ENCODE data around the gene RABGAP1L.
"Not testable (repeated sequence)": the region's sequence is repeated elsewhere in the genome, so short reads cannot be mapped to it uniquely, and the experiment has no call there.

Gene RABGAP1L

GRCh38 chr1:174159252-174160108, at the start of gene RABGAP1L:
Gene RABGAP1L, plus strand, starts transcription at chr1:174159520.
- peak; percentile 88 for DNase-seq (ENCODE audit: low read depth)

GRCh38 chr1:174110053-174110452, 49.3 kb upstream of the RABGAP1L start:
- no peak for DNase-seq (ENCODE audit: low read depth)

- DNase-seq (ENCODE audit: low read depth), result no peak
These were observed 46.7 kb upstream of the RABGAP1L start for GRCh38 chr1:174112489-174113162.

- no peak for DNase-seq (ENCODE audit: low read depth)
These were observed 45.2 kb upstream of the RABGAP1L start for GRCh38 chr1:174114106-174114505.

- no peak for DNase-seq (ENCODE audit: low read depth)
These were observed 44.4 kb upstream of the RABGAP1L start for GRCh38 chr1:174114788-174115448.

GRCh38 chr1:174116042-174116441, 43.3 kb upstream of the RABGAP1L start:
- DNase-seq (ENCODE audit: low read depth), result no peak

- no peak for DNase-seq (ENCODE audit: low read depth)
These were observed 40.6 kb upstream of the RABGAP1L start for GRCh38 chr1:174118751-174119150.

GRCh38 chr1:174122318-174122717, 37.0 kb upstream of the RABGAP1L start:
- DNase-seq (ENCODE audit: low read depth), result not testable (repeated sequence)

GRCh38 chr1:174123843-174124242, 35.5 kb upstream of the RABGAP1L start:
- DNase-seq (ENCODE audit: low read depth), result no peak

GRCh38 chr1:174127176-174127575, 32.1 kb upstream of the RABGAP1L start:
- not testable (repeated sequence) for DNase-seq (ENCODE audit: low read depth)

GRCh38 chr1:174131032-174131638, 28.2 kb upstream of the RABGAP1L start:
- no peak for DNase-seq (ENCODE audit: low read depth)

- no peak for DNase-seq (ENCODE audit: low read depth)
These were observed 25.2 kb upstream of the RABGAP1L start for GRCh38 chr1:174134003-174134659.

GRCh38 chr1:174135211-174135610, 24.1 kb upstream of the RABGAP1L start:
- no peak for DNase-seq (ENCODE audit: low read depth)

- DNase-seq (ENCODE audit: low read depth), result no peak
These were observed 22.6 kb upstream of the RABGAP1L start for GRCh38 chr1:174136714-174137113.

GRCh38 chr1:174142836-174143235, 16.5 kb upstream of the RABGAP1L start:
- DNase-seq (ENCODE audit: low read depth), result no peak

- not testable (repeated sequence) for DNase-seq (ENCODE audit: low read depth)
These were observed 15.5 kb upstream of the RABGAP1L start for GRCh38 chr1:174143727-174144396.

GRCh38 chr1:174144397-174144783, 14.9 kb upstream of the RABGAP1L start:
- DNase-seq (ENCODE audit: low read depth), result not testable (repeated sequence)

GRCh38 chr1:174149216-174149615, 10.1 kb upstream of the RABGAP1L start:
- DNase-seq (ENCODE audit: low read depth), result no peak

- no peak for DNase-seq (ENCODE audit: low read depth)
These were observed 8.8 kb upstream of the RABGAP1L start for GRCh38 chr1:174150499-174150898.

- DNase-seq (ENCODE audit: low read depth), result no peak
These were observed 6.9 kb upstream of the RABGAP1L start for GRCh38 chr1:174152427-174152826.

All from activated gamma-delta T cell treated with anti-CD3 and anti-CD28 coated beads, Interleukin-2, amount 50 U/mL, for 16 hours (primary cell).